IMR-90 (cell line): ENCODE data around the gene EEF1AKMT2.

Source experiments
- CEBPB ChIP-seq: IDR thresholded peaks from 2 replicates; pipeline ENCODE4 v1.6.1; 2012; ENCODE audit warnings: low read depth, low read length, improper control_type of control experiment
- CHD1 ChIP-seq: IDR thresholded peaks from 2 replicates; pipeline ENCODE4 v1.6.1; 2012; ENCODE audit warnings: low read depth, low read length, improper control_type of control experiment
- FOS ChIP-seq: fragments of 150-350 bp; IDR thresholded peaks from 2 replicates; pipeline ENCODE4 v1.6.1; 2016; ENCODE audit warnings: low read depth, low read length
- MAFK ChIP-seq: IDR thresholded peaks from 2 replicates; pipeline ENCODE4 v1.6.1; 2012; ENCODE audit warnings: low read depth, low read length, improper control_type of control experiment
- MAZ ChIP-seq: IDR thresholded peaks from 2 replicates; pipeline ENCODE4 v1.6.1; 2012; ENCODE audit warnings: low read depth, mild to moderate bottlenecking, low read length, improper control_type of control experiment, moderate library complexity, borderline replicate concordance
- MXI1 ChIP-seq: IDR thresholded peaks from 2 replicates; pipeline ENCODE4 v1.6.1; 2012; ENCODE audit warnings: low read depth, mild to moderate bottlenecking, low read length, moderate library complexity, borderline replicate concordance
- NFE2L2 ChIP-seq: fragments of 150-350 bp; IDR thresholded peaks from 2 replicates; pipeline ENCODE4 v1.6.1; 2016; ENCODE audit warnings: low read depth, mild to moderate bottlenecking, low read length
- POLR2A ChIP-seq: IDR thresholded peaks from 2 replicates; pipeline ENCODE4 v1.6.1; 2012; ENCODE audit warnings: mild to moderate bottlenecking, low read depth, low read length
- RAD21 ChIP-seq: IDR thresholded peaks from 2 replicates; pipeline ENCODE4 v1.6.1; 2012; ENCODE audit warnings: low read length, improper control_type of control experiment
- RCOR1 ChIP-seq: IDR thresholded peaks from 2 replicates; pipeline ENCODE4 v1.6.1; 2012; ENCODE audit warnings: mild to moderate bottlenecking, low read length, improper control_type of control experiment; ENCODE audit not compliant: insufficient replicate concordance
- RFX5 ChIP-seq: IDR thresholded peaks from 2 replicates; pipeline ENCODE4 v1.8.0; 2012; ENCODE audit warnings: low read depth, mild to moderate bottlenecking, low read length, moderate library complexity
- TF ChIP-seq, protein P1 (sequence below): conservative IDR thresholded peaks from 2 replicates; pipeline ENCODE4 v1.5.1; 2012; ENCODE audit warnings: mild to moderate bottlenecking, low read depth, low read length, improper control_type of control experiment
- TF ChIP-seq, protein P2 (sequence below): fragments of 150-350 bp; IDR thresholded peaks from 2 replicates; pipeline ENCODE4 v1.6.1; 2017; ENCODE audit warnings: mild to moderate bottlenecking, antibody characterized with exemption, low read length, low read depth
- TF ChIP-seq, protein P3 (sequence below): fragments of 150-350 bp; IDR thresholded peaks from 2 replicates; pipeline ENCODE4 v1.6.1; 2016; ENCODE audit warnings: low read depth, mild to moderate bottlenecking, low read length, moderate library complexity, borderline replicate concordance

DNA sequence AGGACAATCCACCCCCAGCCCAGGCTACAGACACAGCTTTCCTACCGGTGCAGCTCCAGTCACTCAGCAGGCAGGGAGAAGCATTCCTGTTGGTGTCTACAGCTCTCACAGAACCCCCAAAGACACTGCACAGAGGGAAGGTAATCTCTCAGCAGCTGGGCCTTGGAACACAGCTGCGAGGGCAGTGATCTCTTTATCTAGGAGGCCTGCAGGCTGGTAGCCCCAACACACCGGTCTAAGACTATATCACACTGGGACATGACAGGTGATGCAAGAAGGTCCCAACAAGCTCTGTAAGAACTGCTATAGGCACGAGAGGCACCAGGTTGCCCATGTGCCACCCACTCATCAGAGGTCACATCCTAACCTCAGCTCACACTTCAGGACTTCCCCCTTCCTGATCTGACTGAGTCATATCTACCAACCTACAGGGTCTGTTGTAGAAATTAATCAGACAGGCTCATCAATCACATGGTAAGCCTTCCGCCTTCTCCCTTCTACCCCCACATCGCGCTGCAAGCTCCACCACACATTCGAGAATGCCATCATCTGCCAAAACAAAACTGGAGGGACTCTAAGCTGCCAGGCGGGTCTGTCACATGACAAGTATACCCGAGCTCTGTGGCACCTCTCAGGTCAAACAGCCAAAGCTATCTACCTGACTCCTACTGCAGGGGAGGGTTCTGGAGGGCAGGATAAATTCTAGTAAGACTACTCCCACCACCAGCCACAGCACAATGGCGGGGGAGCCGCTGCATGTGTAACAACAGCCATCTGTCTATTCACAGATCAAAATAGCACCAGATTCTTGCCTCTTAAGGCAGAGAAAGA lies 73.6 kb downstream of the EEF1AKMT2 start:
- TF ChIP-seq, protein P1, sequence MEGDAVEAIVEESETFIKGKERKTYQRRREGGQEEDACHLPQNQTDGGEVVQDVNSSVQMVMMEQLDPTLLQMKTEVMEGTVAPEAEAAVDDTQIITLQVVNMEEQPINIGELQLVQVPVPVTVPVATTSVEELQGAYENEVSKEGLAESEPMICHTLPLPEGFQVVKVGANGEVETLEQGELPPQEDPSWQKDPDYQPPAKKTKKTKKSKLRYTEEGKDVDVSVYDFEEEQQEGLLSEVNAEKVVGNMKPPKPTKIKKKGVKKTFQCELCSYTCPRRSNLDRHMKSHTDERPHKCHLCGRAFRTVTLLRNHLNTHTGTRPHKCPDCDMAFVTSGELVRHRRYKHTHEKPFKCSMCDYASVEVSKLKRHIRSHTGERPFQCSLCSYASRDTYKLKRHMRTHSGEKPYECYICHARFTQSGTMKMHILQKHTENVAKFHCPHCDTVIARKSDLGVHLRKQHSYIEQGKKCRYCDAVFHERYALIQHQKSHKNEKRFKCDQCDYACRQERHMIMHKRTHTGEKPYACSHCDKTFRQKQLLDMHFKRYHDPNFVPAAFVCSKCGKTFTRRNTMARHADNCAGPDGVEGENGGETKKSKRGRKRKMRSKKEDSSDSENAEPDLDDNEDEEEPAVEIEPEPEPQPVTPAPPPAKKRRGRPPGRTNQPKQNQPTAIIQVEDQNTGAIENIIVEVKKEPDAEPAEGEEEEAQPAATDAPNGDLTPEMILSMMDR: no peak
- TF ChIP-seq, protein P2, sequence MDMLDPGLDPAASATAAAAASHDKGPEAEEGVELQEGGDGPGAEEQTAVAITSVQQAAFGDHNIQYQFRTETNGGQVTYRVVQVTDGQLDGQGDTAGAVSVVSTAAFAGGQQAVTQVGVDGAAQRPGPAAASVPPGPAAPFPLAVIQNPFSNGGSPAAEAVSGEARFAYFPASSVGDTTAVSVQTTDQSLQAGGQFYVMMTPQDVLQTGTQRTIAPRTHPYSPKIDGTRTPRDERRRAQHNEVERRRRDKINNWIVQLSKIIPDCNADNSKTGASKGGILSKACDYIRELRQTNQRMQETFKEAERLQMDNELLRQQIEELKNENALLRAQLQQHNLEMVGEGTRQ: no peak
- TF ChIP-seq RCOR1 (no peak), MAZ (no peak), CHD1 (no peak), NFE2L2 (no peak), POLR2A (no peak), MXI1 (no peak), RAD21 (no peak), FOS (no peak), RFX5 (no peak), MAFK (no peak), CEBPB (no peak)
- TF ChIP-seq, protein P3, sequence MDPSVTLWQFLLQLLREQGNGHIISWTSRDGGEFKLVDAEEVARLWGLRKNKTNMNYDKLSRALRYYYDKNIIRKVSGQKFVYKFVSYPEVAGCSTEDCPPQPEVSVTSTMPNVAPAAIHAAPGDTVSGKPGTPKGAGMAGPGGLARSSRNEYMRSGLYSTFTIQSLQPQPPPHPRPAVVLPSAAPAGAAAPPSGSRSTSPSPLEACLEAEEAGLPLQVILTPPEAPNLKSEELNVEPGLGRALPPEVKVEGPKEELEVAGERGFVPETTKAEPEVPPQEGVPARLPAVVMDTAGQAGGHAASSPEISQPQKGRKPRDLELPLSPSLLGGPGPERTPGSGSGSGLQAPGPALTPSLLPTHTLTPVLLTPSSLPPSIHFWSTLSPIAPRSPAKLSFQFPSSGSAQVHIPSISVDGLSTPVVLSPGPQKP: no peak
